GM21526 (cell line): Measurements from ENCODE around the gene SNX8.

Experiments used
- ATAC-seq: cut with Tn5 transposase; IDR thresholded peaks from one replicate; pipeline ENCODE4 v1.9.1; 2021; ENCODE audit warnings: moderate library complexity; ENCODE audit not compliant: unreplicated experiment, low FRiP score

Gene SNX8

GRCh38 chr7:2225830-2226229 lies 88.4 kb downstream of the SNX8 start:
- ATAC-seq = no peak

- ATAC-seq = no peak
Observed at GRCh38 chr7:2225336-2225735, 88.9 kb downstream of the SNX8 start.

GRCh38 chr7:2224934-2225333 lies 89.3 kb downstream of the SNX8 start:
- ATAC-seq = no peak

- no peak for ATAC-seq
Observed at GRCh38 chr7:2224491-2224928, 89.7 kb downstream of the SNX8 start.

GRCh38 chr7:2223321-2223720 lies 90.9 kb downstream of the SNX8 start:
- ATAC-seq = no peak

- no peak for ATAC-seq
Observed at GRCh38 chr7:2222516-2222915, 91.7 kb downstream of the SNX8 start.

- no peak for ATAC-seq
Observed at GRCh38 chr7:2220954-2221353, 93.3 kb downstream of the SNX8 start.

GRCh38 chr7:2220506-2220905 lies 93.7 kb downstream of the SNX8 start:
- no peak for ATAC-seq

- ATAC-seq = no peak
Observed at GRCh38 chr7:2220030-2220429, 94.2 kb downstream of the SNX8 start.

GRCh38 chr7:2219606-2220005 lies 94.6 kb downstream of the SNX8 start:
- ATAC-seq = no peak

GRCh38 chr7:2219136-2219535 lies 95.1 kb downstream of the SNX8 start:
- ATAC-seq = no peak

- no peak for ATAC-seq
Observed at GRCh38 chr7:2218444-2218785, 95.8 kb downstream of the SNX8 start.

GRCh38 chr7:2217716-2218443 lies 96.4 kb downstream of the SNX8 start:
- no peak for ATAC-seq

- ATAC-seq = no peak
Observed at GRCh38 chr7:2217206-2217605, 97.0 kb downstream of the SNX8 start.

- no peak for ATAC-seq
Observed at GRCh38 chr7:2215851-2216250, 98.4 kb downstream of the SNX8 start.

- no peak for ATAC-seq
Observed at GRCh38 chr7:2214636-2215035, 99.6 kb downstream of the SNX8 start.

GRCh38 chr7:2213551-2214215 lies 100.6 kb downstream of the SNX8 start:
- ATAC-seq = no peak

- ATAC-seq = no peak
Observed at GRCh38 chr7:2212906-2213305, 101.3 kb downstream of the SNX8 start.

- no peak for ATAC-seq
Observed at GRCh38 chr7:2211926-2212325, 102.3 kb downstream of the SNX8 start.

- ATAC-seq = no peak
Observed at GRCh38 chr7:2211259-2211880, 102.9 kb downstream of the SNX8 start.

GRCh38 chr7:2210551-2211258 lies 103.5 kb downstream of the SNX8 start:
- ATAC-seq = no peak
